ENCODE measurements around the gene PEX26. TPM values are rescaled to one million over a fixed set of nuclear protein-coding genes. Genes with fewer than 3 reads are reported as not detected.

Gene PEX26
- total and polyA plus RNA-seq, 9 of the 15 experiments (the other 6 are each of a cell fraction or from before 2014, with no cell fraction given) = 0.35 to 39.6 (median 17.4) TPM

DNA sequence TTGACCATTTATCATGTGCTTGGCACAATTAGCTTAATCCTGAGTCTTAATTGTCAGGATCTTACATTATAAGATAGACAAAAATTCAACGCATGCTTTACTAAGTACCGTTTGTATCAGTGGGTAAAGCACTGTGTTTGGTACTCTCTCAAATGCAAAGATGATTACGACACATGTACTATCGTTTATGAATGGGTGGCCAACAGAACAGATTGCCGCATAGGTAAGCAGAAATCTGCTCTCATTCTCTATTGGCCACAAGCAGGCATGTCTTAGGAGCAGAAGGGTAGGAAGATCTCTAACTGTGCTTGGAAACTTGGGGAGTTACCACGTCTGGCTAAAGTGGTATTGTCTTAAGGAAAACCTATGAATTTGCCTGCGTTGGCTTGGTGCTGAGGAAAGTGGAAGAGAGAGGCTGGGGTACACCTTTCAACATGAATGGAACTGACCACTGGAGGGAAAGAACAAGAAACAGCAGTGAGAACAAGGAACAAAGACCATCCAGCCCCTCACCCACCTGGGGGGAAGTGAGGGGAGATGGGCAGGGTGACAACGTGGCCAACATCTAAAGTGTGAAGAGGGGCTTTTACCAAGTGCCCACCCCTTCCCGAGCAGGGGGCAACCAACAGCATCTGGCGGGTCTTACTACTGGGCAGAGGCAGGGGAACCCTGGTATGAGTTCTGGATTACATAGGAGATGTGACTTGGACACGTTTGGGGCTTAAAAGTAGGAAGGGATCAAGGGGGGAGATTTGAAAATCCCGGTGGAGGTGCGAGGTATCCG lies 31.8 kb downstream of the PEX26 start:
- no peak overlapping the region for H3K4me2 ChIP-seq (ENCODE audit: insufficient read depth, low read length)
- no TSS peak for BruUV-seq (replicated peaks)

DNA sequence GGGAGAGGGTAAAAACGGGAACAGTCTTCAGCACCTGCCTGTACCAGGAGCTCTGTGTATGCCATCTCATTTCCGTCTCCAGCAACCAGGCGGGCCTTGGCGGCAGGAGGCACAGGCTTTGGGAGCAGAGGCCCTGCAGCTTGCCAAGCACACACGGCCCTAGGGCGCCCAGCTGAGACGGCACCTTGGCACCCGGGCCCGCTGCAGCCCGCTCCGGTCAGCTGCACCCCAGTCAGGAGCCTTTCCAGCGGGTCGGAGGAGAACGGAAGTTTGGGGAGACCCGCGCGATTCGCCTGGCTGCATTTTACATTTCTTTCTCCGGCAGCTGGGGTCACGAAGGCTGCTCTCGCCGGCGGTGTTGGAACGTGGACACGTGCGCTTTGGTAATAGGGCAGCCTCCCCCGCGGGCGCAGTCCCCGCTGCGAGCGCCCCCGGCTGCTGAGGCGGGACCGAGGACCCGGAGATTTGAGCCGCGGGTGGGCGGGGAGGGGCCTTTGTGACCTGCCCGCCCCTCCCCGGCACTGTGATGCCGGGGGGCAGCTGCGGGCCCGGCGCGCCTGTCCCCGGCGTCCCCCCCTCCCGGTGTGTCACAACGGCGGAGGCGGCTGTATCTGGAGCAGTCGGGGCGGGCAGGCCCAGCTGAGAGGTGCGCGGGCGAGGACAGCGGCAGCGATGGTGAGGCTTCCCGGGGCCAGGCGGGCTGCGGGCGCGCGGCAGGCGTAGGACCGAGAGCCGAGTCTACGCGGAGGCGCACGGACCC lies 32.6 kb downstream of the PEX26 start, which contains the start of gene TUBA8:
Gene TUBA8, plus strand, starts transcription at position 616 of the 760 bp plus-strand sequence. Its CDS starts 57 bp downstream, at position 673.
- 82% methylated on average over 31 of the region's 72 CpGs for WGBS (ENCODE audit: insufficient coverage, low coverage, missing lambda C conversion rate)
- Histone ChIP-seq H4K20me1 (replicated peaks; ENCODE audit: control insufficient read depth, insufficient read depth, low read length) (0 out of 2 replicates have a peak, but pooled peaks cover 3% of the 10 kb centered on the region), H3K9me3 (replicated peaks; ENCODE audit: control insufficient read depth, insufficient read depth, low read depth, low read length) (no peaks in the 10 kb centered on the region), H3K79me2 (ENCODE audit: control insufficient read depth, insufficient read depth, low read length) (no peaks in the 10 kb centered on the region), H3K4me1 (replicated peaks in 1 of 2; ENCODE audit: control insufficient read depth in 2 of 2, insufficient read depth in 2 of 2, low read length in 2 of 2) (peaks cover 0 to 8% of the 10 kb centered on the region in 2 experiments; a peak in 2 of 5 replicates), H3K4me3 (no peak within 1 kb of the TSS), H2AFZ (ENCODE audit: low read depth, low read length) (no peak within 1 kb of the TSS), H3K27ac (ENCODE audit: extremely low read depth, low read depth, low read length) (no peak within 1 kb of the TSS), H3K9me1 (ENCODE audit: control insufficient read depth, insufficient read depth, low read length) (no peaks in the 10 kb centered on the region), H3K9ac (ENCODE audit: insufficient read depth in 1 of 2, low read depth in 2 of 2, low read length in 2 of 2) (peak within 1 kb of the TSS in 1 of 2 experiments; percentile 7; a peak in 1 of 4 replicates), H3K27me3 (ENCODE audit: control insufficient read depth in 2 of 2, insufficient read depth in 2 of 2, low read length in 2 of 2) (peaks cover 2 to 22% of the 10 kb centered on the region in 2 experiments; a peak in 2 of 5 replicates), H3K4me2 (ENCODE audit: insufficient read depth, low read length) (no peak within 1 kb of the TSS), H3K36me3 (ENCODE audit: control insufficient read depth, insufficient read depth, low read length) (no peaks in the 10 kb centered on the region)
- in situ Hi-C loops (cut with MboI) = no loop called here
- no peak for FAIRE-seq
- POLR2A ChIA-PET = interaction anchor here (0.6 kb wide), 1 partner anchor 19 kb away, joined by 3 read pairs; no protein-coding TSS in a partner anchor
- ATAC-seq = no peak
- TF ChIP-seq FOXK2 (conservative IDR thresholded peaks at IDR 0.05 in 1 of 2, IDR thresholded peaks at IDR 0.05 in 1 of 2; ENCODE audit: low read depth in 2 of 2) (no peak), POLR3A (IDR thresholded peaks at IDR 0.05; ENCODE audit: borderline replicate concordance, extremely low read depth, insufficient read depth, insufficient read length) (no peak), ZNF785 (CRISPR knock-in tag; IDR thresholded peaks at IDR 0.05) (no peak), POLR2G (IDR thresholded peaks at IDR 0.05; ENCODE audit: low read depth, low read length) (peak; percentile 15), SMC3 (conservative IDR thresholded peaks at IDR 0.05; ENCODE audit: insufficient read depth, low read depth, low read length) (no peak), CHCHD3 (CRISPR knock-in tag; IDR thresholded peaks at IDR 0.05) (no peak), PRMT5 (CRISPR knock-in tag; IDR thresholded peaks at IDR 0.05) (no peak)
- TF ChIP-seq, protein P1, sequence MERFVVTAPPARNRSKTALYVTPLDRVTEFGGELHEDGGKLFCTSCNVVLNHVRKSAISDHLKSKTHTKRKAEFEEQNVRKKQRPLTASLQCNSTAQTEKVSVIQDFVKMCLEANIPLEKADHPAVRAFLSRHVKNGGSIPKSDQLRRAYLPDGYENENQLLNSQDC (CRISPR knock-in tag; IDR thresholded peaks at IDR 0.05) = no peak
- CTCF ChIA-PET (ENCODE audit: low intra/inter-chr PET ratio) = no interaction called here
- intact Hi-C loops (cut with micrococcal nuclease) = no loop called here
- no TSS peak for BruUV-seq (replicated peaks)
- no peak for DNase-seq (ENCODE audit: extremely low read depth in 1 of 4, low spot score in 3 of 4)

More for the DNA sequence above, 31.8 kb downstream of the PEX26 start:
- H2AFZ ChIP-seq (ENCODE audit: low read depth, low read length) = no peak overlapping the region
- no peaks in the 10 kb centered on the region for H3K9me1 ChIP-seq (ENCODE audit: control insufficient read depth, insufficient read depth, low read length)
- H3K79me2 ChIP-seq (ENCODE audit: control insufficient read depth, insufficient read depth, low read length) = no peaks in the 10 kb centered on the region
- peak; percentile 50 for TF ChIP-seq CEBPB (tag; IDR thresholded peaks at IDR 0.05)
- TF ChIP-seq ZBTB17 (CRISPR knock-in tag; IDR thresholded peaks at IDR 0.05) = no peak
- no peak for FAIRE-seq
- H3K9ac ChIP-seq (ENCODE audit: insufficient read depth in 1 of 2, low read depth in 2 of 2, low read length in 2 of 2) = no peak overlapping the region
- WGBS (ENCODE audit: insufficient coverage, low coverage, missing lambda C conversion rate) = 39% methylated on average over 14 of the region's 14 CpGs
- in situ Hi-C loops (cut with MboI) = no loop called here
- ChIA-PET POLR2A (interaction anchor here (0.6 kb wide), 1 partner anchor 18 kb away, joined by 3 read pairs; no protein-coding TSS in a partner anchor), CTCF (ENCODE audit: low intra/inter-chr PET ratio) (no interaction called here)
- no peaks in the 10 kb centered on the region for H3K9me3 ChIP-seq (replicated peaks; ENCODE audit: control insufficient read depth, insufficient read depth, low read depth, low read length)
- H4K20me1 ChIP-seq (replicated peaks; ENCODE audit: control insufficient read depth, insufficient read depth, low read length) = 0 out of 2 replicates have a peak, but pooled peaks cover 3% of the 10 kb centered on the region
- peaks cover 2 to 15% of the 10 kb centered on the region in 2 experiments; a peak in 1 of 5 replicates for H3K27me3 ChIP-seq (ENCODE audit: control insufficient read depth in 2 of 2, insufficient read depth in 2 of 2, low read length in 2 of 2)
- intact Hi-C loops (cut with micrococcal nuclease) = loop anchor here (10.0 kb wide), 1 partner anchor 85 kb away; the partner anchor contains the start of gene MICAL3
- H3K27ac ChIP-seq (ENCODE audit: extremely low read depth, low read depth, low read length) = no peak overlapping the region
- DNase-seq (ENCODE audit: extremely low read depth in 1 of 4, low spot score in 3 of 4) = no peak
- H3K4me3 ChIP-seq = no peak overlapping the region
- H3K4me1 ChIP-seq (replicated peaks in 1 of 2; ENCODE audit: control insufficient read depth in 2 of 2, insufficient read depth in 2 of 2, low read length in 2 of 2) = peaks cover 0 to 8% of the 10 kb centered on the region in 2 experiments; a peak in 2 of 5 replicates
- no peaks in the 10 kb centered on the region for H3K36me3 ChIP-seq (ENCODE audit: control insufficient read depth, insufficient read depth, low read length)
- ATAC-seq = no peak
